HepG2 (cell line): ENCODE measurements around the gene HIC1. TPM values are rescaled to one million over a fixed set of nuclear protein-coding genes. Genes with fewer than 3 reads are reported as not detected.
A peak's percentile ranks its signal among the peaks of the same experiment; 100 is the strongest.

Source experiments
- ARNT ChIP-seq: fragments of 450-650 bp; IDR thresholded peaks from 2 replicates; pipeline ENCODE4 v1.6.1; 2017
- CCAR2 ChIP-seq: fragments of 200-400 bp; formaldehyde crosslinking; optimal IDR thresholded peaks from 2 replicates; pipeline ENCODE3; 2018; ENCODE audit warnings: low read depth, mild to moderate bottlenecking, low read length, moderate library complexity
- CHCHD3 ChIP-seq: sonication (generic); formaldehyde crosslinking; IDR thresholded peaks from 2 replicates; pipeline ENCODE4 v1.8.0; 2022; ENCODE audit warnings: mild to moderate bottlenecking, missing genetic modification reagents, moderate library complexity
- DMAP1 ChIP-seq: IDR thresholded peaks from 2 replicates; pipeline ENCODE4 v1.6.1; 2016
- FOXA1 ChIP-seq, 2 experiments: fragments of 450-650 bp in 1 of 2; sonication (generic) in 1 of 2; formaldehyde crosslinking in 1 of 2; IDR thresholded peaks; 2 replicates each; pipeline versions ENCODE4 v1.4.0 to v1.6.1; 2016 to 2020; ENCODE audit warnings: missing genetic modification reagents in 1 of 2
- HOXA5 ChIP-seq: sonication (generic); formaldehyde crosslinking; IDR thresholded peaks from 2 replicates; pipeline ENCODE4 v1.4.0; 2020; ENCODE audit warnings: missing genetic modification reagents
- KLF15 ChIP-seq: sonication (generic); formaldehyde crosslinking; IDR thresholded peaks from 2 replicates; pipeline ENCODE4 v1.8.1; 2023; ENCODE audit warnings: borderline replicate concordance, mild to moderate bottlenecking, inconsistent platforms, missing genetic modification reagents, mixed read lengths
- MXD4 ChIP-seq: IDR thresholded peaks from 2 replicates; pipeline ENCODE4 v1.6.1; 2016; ENCODE audit warnings: mild to moderate bottlenecking, missing biosample characterization, missing genetic modification reagents
- NFE2 ChIP-seq: sonication (generic); formaldehyde crosslinking; IDR thresholded peaks from 2 replicates; pipeline ENCODE4 v1.4.0; 2020; ENCODE audit warnings: missing genetic modification reagents
- NFYC ChIP-seq: IDR thresholded peaks from 2 replicates; pipeline ENCODE4 v1.6.1; 2016; ENCODE audit warnings: missing genetic modification reagents, missing compliant biosample characterization
- PAWR ChIP-seq: sonication (generic); formaldehyde crosslinking; IDR thresholded peaks from 2 replicates; pipeline ENCODE4 v1.4.0; 2020; ENCODE audit warnings: missing genetic modification reagents, mild to moderate bottlenecking, borderline replicate concordance
- TBX2 ChIP-seq: sonication (generic); formaldehyde crosslinking; IDR thresholded peaks from 2 replicates; pipeline ENCODE4 v1.5.0; 2020; ENCODE audit warnings: missing genetic modification reagents, mild to moderate bottlenecking, borderline replicate concordance
- ZNF430 ChIP-seq: sonication (generic); formaldehyde crosslinking; IDR thresholded peaks from 2 replicates; pipeline ENCODE4 v1.9.0; 2021; ENCODE audit warnings: mild to moderate bottlenecking, missing genetic modification reagents
- ZNF484 ChIP-seq: sonication (generic); formaldehyde crosslinking; IDR thresholded peaks from 2 replicates; pipeline ENCODE4 v1.5.1; 2020; ENCODE audit warnings: mild to moderate bottlenecking, low read depth, missing genetic modification reagents, borderline replicate concordance
- ZNF616 ChIP-seq: sonication (generic); formaldehyde crosslinking; IDR thresholded peaks from 2 replicates; pipeline ENCODE4 v1.5.0; 2020; ENCODE audit warnings: low read depth, mild to moderate bottlenecking, missing genetic modification reagents
- ZSCAN20 ChIP-seq: sonication (generic); formaldehyde crosslinking; IDR thresholded peaks from 2 replicates; pipeline ENCODE4 v1.4.0; 2020; ENCODE audit warnings: missing genetic modification reagents, mild to moderate bottlenecking, borderline replicate concordance
- polyA plus RNA-seq, 8 experiments: library from polyadenylated mRNA; depleted of rRNA in 3 of 8; stranded (reverse) in 7 of 8; unstranded in 1 of 8; fragments of >200 nt; fragmentation: Illumina TruSeq in 4 of 8; extraction: Trizol in 4 of 8; gene quantifications; 2 replicates each; pipeline versions ENCODE4 v1.2.1 to v1.2.3, GENCODE V29; 2011 to 2016; ENCODE audit warnings: low read depth in 4 of 8, missing spikeins in 1 of 8, mixed read lengths in 1 of 8; ENCODE audit not compliant: insufficient read depth in 1 of 8
- total RNA-seq, 5 experiments: library from RNA; depleted of rRNA; stranded (reverse); fragments of >200 nt; fragmentation: Illumina TruSeq; extraction: Trizol; gene quantifications; 2 replicates each; pipeline ENCODE4 v1.2.3, GENCODE V29; 2016; ENCODE audit warnings: low read depth in 1 of 5
- TF ChIP-seq, protein P1 (sequence below): sonication (generic); formaldehyde crosslinking; IDR thresholded peaks from 2 replicates; pipeline ENCODE4 v1.4.0; 2020; ENCODE audit warnings: missing genetic modification reagents, borderline replicate concordance
- TF ChIP-seq, protein P2 (sequence below): sonication (generic); formaldehyde crosslinking; IDR thresholded peaks from 2 replicates; pipeline ENCODE4 v1.5.1; 2020; ENCODE audit warnings: missing genetic modification reagents, mild to moderate bottlenecking, borderline replicate concordance
- TF ChIP-seq, protein P3 (sequence below): sonication (generic); formaldehyde crosslinking; IDR thresholded peaks from 2 replicates; pipeline ENCODE4 v1.4.0; 2020; ENCODE audit warnings: missing genetic modification reagents
- TF ChIP-seq, protein P4 (sequence below): sonication (generic); formaldehyde crosslinking; IDR thresholded peaks from 2 replicates; pipeline ENCODE4 v1.5.0; 2020; ENCODE audit warnings: missing genetic modification reagents, mild to moderate bottlenecking, borderline replicate concordance

HIC1 gene
- total and polyA plus RNA-seq, 2 of the 13 experiments (the other 11 are each of a cell fraction or from before 2014, with no cell fraction given): 0.04 to 0.31 TPM

DNA sequence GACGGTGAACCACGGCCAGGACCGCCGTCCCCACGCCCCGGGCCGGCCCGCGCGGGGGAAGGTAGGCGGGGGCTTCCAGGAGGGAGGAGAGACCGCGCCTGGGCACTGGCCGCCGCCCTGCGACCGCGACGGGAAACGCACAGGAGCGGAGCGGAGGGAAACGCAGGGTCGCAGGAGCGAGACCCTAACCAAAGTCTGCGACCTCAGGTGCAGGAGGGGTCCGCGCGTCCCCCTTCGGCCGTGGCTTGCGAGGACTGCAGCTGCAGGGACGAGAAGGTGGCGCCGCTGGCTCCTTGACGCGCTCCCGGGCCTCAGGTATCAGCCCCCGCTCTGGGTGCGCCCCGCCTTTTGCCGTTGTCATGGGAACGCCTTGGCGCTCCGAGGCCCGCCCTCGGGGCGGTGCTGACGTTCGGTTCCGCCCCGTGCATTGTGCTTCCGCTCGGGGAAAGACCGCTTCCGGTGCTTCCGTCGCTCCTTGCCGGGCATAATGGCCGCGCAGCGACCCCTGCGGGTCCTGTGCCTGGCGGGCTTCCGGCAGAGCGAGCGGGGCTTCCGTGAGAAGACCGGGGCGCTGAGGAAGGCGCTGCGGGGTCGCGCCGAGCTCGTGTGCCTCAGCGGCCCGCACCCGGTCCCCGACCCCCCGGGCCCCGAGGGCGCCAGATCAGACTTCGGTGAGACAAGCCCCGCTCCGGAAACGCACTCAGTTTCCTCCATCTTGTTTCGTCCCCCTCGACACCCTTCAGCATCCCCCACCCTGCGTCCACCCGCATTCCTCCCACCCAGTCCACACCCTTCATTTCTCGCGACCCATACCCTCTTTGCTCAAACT, 13.1 kb upstream of the HIC1 start, which contains the start of gene OVCA2 (continued):
- TF ChIP-seq, protein P1, sequence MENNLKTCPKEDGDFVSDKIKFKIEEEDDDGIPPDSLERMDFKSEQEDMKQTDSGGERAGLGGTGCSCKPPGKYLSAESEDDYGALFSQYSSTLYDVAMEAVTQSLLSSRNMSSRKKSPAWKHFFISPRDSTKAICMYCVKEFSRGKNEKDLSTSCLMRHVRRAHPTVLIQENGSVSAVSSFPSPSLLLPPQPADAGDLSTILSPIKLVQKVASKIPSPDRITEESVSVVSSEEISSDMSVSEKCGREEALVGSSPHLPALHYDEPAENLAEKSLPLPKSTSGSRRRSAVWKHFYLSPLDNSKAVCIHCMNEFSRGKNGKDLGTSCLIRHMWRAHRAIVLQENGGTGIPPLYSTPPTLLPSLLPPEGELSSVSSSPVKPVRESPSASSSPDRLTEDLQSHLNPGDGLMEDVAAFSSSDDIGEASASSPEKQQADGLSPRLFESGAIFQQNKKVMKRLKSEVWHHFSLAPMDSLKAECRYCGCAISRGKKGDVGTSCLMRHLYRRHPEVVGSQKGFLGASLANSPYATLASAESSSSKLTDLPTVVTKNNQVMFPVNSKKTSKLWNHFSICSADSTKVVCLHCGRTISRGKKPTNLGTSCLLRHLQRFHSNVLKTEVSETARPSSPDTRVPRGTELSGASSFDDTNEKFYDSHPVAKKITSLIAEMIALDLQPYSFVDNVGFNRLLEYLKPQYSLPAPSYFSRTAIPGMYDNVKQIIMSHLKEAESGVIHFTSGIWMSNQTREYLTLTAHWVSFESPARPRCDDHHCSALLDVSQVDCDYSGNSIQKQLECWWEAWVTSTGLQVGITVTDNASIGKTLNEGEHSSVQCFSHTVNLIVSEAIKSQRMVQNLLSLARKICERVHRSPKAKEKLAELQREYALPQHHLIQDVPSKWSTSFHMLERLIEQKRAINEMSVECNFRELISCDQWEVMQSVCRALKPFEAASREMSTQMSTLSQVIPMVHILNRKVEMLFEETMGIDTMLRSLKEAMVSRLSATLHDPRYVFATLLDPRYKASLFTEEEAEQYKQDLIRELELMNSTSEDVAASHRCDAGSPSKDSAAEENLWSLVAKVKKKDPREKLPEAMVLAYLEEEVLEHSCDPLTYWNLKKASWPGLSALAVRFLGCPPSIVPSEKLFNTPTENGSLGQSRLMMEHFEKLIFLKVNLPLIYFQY (CRISPR knock-in tag): no peak; the same call in 1 of the 2 replicates
- TF ChIP-seq CCAR2 (no peak), FOXA1 (IDR thresholded peaks at IDR 0.05) (no peak), FOXA1 (CRISPR knock-in tag; IDR thresholded peaks at IDR 0.05) (no peak), KLF15 (CRISPR knock-in tag) (no peak), NFE2 (CRISPR knock-in tag) (no peak), CHCHD3 (CRISPR knock-in tag) (no peak; the same call in 1 of the 2 replicates), PAWR (CRISPR knock-in tag) (no peak), HOXA5 (CRISPR knock-in tag) (peak; percentile 83; the same call in 1 of the 2 replicates), ARNT (no peak), NFYC (CRISPR knock-in tag) (no peak), ZNF616 (CRISPR knock-in tag) (peak; percentile 59; the same call in 1 of the 2 replicates), MXD4 (no peak), ZNF484 (CRISPR knock-in tag) (no peak), DMAP1 (CRISPR knock-in tag) (peak; percentile 66; the same call in 1 of the 2 replicates), TBX2 (CRISPR knock-in tag) (peak; percentile 79), ZSCAN20 (CRISPR knock-in tag) (no peak), ZNF430 (peak; percentile 53; the same call in 1 of the 2 replicates)
- TF ChIP-seq, protein P2, sequence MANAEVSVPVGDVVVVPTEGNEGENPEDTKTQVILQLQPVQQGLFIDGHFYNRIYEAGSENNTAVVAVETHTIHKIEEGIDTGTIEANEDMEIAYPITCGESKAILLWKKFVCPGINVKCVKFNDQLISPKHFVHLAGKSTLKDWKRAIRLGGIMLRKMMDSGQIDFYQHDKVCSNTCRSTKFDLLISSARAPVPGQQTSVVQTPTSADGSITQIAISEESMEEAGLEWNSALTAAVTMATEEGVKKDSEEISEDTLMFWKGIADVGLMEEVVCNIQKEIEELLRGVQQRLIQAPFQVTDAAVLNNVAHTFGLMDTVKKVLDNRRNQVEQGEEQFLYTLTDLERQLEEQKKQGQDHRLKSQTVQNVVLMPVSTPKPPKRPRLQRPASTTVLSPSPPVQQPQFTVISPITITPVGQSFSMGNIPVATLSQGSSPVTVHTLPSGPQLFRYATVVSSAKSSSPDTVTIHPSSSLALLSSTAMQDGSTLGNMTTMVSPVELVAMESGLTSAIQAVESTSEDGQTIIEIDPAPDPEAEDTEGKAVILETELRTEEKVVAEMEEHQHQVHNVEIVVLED: peak; percentile 89
- TF ChIP-seq, protein P3, sequence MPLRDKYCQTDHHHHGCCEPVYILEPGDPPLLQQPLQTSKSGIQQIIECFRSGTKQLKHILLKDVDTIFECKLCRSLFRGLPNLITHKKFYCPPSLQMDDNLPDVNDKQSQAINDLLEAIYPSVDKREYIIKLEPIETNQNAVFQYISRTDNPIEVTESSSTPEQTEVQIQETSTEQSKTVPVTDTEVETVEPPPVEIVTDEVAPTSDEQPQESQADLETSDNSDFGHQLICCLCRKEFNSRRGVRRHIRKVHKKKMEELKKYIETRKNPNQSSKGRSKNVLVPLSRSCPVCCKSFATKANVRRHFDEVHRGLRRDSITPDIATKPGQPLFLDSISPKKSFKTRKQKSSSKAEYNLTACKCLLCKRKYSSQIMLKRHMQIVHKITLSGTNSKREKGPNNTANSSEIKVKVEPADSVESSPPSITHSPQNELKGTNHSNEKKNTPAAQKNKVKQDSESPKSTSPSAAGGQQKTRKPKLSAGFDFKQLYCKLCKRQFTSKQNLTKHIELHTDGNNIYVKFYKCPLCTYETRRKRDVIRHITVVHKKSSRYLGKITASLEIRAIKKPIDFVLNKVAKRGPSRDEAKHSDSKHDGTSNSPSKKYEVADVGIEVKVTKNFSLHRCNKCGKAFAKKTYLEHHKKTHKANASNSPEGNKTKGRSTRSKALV (CRISPR knock-in tag): no peak
- TF ChIP-seq, protein P4, sequence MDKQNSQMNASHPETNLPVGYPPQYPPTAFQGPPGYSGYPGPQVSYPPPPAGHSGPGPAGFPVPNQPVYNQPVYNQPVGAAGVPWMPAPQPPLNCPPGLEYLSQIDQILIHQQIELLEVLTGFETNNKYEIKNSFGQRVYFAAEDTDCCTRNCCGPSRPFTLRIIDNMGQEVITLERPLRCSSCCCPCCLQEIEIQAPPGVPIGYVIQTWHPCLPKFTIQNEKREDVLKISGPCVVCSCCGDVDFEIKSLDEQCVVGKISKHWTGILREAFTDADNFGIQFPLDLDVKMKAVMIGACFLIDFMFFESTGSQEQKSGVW (CRISPR knock-in tag): no peak
